Left lobe of liver (tissue), 2 donors: ENCODE results near the gene UPF2. TPM values are rescaled to one million over a fixed set of nuclear protein-coding genes. Genes with fewer than 3 reads are reported as not detected.

ENCODE experiments used
- ATAC-seq: fragments of 200-7000 bp; cut with Tn5 transposase; one replicate; pipeline ENCODE4 v1.9.1; 2020; ENCODE audit warnings: mild to moderate bottlenecking, moderate library complexity
- DNase-seq: peaks from one replicate; pipeline ENCODE4 v3.0.0-alpha.2; 2020; ENCODE audit warnings: low spot score
- total RNA-seq: library from RNA; stranded (reverse); gene quantifications from one replicate; pipeline ENCODE4 v1.2.1, GENCODE V29; 2021
- donor health status: DM: no; HTN: no; CAD: no; lungs with moderate emphysema.
- donor health status: DM: no; HTN: yes; CAD: no.

Gene UPF2
- total RNA-seq, 1 donor from 2014 or later: 9.3 TPM

DNA sequence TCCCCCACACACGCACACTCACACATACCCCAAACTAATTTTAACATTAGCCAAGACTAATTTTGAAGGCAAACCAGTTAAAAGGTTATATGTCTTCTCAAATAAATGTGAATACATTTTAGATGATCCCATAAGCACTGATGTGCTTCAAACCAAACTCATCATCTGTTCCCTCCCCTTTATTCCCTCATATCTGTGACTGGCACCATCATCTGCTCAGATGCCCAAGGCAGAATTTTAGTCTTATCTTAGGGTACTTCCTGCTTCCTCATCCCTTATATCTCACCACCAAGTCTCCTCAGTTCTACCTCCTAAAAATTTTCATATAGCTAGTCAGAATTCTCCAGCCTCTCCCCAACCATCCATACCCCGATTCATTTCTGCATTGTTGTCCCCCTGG is 80.4 kb downstream of the UPF2 start:
- ATAC-seq (no peak), DNase-seq (no peak)

DNA sequence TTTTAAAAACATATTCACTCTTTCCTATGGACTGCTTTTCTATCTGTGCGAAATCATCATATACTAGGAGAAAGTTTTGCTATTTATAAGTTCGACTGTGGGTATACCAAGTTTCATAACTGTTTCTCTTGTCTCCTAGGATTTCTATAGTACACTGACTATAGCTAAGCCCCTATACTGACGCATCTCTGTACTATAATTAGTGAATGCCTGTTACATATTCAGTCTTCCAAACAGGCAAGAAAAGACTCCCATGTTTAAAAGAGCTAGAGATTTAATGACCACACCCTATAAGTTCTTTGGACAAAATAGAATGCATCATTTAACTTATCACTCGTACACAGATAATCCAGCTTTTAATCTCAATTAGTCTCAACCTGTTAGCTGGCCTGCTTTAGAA is 80.8 kb downstream of the UPF2 start:
- ATAC-seq (no peak), DNase-seq (no peak)

DNA sequence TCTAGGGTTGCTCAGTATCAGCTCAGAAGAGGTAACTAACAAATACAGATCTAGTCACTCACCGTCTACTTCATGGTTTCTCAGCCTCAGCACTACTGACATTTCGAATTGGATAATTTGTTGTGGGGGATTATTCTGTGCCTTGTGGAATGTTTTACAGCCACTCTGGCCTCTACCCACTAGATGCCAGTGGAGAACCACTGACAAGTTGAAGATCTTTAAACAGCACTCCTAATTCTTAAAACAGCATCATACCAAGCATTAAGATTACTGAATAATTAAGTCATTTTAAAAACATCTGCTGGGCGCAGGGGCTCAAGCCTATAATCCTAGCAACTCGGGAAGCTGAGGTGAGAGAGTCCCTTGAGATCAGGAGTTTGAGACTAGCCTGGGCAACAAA is 82.6 kb downstream of the UPF2 start:
- ATAC-seq: peak; percentile 22

DNA sequence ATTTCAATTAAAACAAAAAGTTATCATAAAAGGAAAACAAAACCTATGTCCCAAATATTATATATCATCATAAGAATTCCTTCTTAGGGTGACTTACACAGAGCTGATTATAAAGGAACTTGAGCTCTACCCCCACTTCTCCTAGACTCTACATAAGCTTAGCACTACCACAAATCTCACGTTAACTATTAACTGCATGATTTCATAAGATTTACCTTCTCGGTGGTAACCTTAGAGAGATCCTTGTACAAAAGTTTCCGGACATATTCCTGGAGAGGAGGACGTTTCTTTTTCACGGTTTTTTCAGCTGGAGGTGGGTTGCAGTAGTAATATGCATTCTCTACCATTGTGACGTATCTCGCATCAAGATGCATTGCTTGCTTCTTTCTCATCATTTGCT is 83.7 kb downstream of the UPF2 start:
- DNase-seq (no peak), ATAC-seq (peak; percentile 93)

More for the DNA sequence above, 82.6 kb downstream of the UPF2 start:
- DNase-seq: no peak

DNA sequence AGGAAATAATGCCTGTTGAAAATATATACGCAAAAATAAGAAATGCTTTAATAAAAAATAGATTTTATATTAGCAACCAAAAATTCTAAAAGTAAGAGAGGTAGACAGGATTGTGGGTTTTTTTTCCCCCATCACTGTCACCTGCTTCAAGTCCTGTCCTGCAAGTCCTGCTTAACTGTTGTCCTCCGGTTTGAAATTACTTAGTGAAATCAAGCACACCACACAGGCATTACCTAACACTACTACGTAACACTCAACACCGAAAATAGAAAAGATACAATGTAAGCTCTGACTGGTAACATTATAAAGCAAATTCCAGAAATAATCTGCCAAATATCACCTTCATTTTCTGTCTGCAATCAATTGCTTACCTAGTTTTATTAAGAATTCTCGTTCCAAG is 90.9 kb downstream of the UPF2 start:
- ATAC-seq (no peak), DNase-seq (no peak)

DNA sequence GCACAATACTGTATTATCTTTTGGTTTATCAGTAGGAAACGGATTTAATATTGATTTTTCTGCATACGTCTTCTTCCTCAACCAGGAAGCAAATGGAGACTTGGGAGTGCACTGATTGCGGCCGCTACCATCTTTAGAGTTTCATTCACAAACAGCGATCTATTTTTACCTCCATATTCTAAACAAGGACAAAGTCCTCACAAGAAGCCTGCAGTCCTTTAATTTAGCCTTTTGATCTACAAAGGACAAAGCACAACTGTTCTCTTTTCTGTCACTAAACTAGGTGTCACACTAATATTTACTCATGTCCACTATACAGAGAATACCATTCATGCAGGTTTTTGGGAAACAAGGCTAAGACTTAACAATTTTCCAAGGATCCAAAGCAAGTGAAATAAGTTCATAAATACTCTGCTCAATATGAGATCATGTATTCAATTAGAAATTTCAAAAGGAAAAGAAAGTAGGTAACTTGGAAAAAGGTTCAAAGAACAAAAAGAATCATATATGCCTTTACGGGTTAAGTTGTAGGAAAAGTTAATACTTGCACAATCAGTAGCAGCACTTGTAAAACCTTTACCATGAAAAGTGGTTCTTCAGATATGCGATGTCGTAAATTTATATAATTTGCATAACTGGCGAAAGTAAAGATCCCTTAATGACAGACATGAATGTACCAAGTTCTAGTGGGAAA is 92.1 kb downstream of the UPF2 start:
- no peak for DNase-seq
- no peak for ATAC-seq

DNA sequence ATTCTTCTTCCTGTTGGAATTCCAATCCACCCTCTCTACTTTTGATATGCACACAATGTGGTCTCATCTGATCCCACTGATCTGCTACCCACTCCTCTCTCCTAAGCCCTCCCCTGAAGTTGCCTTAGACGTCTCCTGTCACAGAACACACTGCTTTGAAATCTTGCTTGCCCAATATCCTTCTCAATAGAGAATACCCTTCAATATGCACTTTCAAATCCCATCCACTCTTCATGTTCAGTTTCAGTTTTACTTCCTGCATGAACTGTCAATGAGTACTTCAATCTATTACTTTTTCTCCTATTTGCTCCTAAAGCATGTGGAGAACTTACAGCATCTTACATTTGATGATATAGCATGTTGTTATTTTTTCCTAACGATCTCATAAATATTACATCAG is 93.5 kb downstream of the UPF2 start:
- DNase-seq: no peak
- ATAC-seq: no peak

DNA sequence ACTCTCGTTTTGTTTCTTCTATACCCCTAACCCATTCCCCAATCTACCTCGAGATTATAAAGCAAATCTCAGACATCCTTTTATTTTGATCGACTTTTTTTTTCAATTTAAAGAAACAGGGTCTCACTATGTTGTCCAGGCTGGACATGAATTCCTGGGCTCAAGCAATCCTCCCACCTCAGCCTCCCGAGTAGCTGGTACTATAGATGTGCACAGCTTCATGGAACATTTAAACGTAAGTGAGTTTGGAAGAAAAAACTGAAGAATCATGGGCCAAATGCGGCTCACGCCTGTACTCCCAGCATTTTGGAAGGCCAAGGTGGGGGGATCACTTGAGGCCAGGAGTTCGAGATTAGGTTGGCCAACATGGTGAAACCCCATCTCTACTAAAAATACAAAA is 96.0 kb downstream of the UPF2 start:
- DNase-seq: no peak
- ATAC-seq: no peak

DNA sequence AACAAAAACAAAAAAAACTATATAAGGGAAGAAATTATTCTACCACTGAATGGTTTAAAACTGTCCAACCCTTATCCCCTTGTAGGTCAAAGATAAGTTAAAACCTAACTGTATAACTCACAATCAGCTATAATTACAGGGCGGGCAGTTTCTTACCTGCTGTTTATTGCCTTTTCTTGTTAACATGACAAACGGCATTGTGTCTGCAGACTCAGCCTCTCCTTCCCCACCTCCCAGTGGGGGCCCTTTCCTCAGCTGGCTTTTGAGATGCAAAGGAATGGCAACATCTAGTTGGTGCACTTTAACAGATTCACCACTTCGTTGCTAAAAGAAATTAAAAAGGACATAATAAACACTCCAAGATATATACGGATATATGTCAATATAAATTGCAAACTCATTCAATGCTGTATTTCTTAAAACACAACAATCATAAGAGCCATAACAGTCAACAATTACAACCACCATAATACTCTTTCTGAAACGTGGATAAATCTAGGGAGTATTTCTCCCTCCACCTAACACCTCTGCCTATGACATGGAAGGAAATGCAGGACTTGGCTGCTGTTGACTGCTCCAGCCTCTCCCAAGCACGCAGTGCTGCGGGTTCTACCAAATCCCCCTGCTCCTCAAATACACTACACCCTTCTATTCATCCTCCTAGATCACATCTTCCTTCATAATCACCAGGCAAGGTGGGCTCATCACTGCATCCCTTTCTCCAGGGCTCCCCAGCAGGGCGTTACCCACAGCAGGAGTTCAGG is 106.0 kb downstream of the UPF2 start:
- no peak for ATAC-seq

DNA sequence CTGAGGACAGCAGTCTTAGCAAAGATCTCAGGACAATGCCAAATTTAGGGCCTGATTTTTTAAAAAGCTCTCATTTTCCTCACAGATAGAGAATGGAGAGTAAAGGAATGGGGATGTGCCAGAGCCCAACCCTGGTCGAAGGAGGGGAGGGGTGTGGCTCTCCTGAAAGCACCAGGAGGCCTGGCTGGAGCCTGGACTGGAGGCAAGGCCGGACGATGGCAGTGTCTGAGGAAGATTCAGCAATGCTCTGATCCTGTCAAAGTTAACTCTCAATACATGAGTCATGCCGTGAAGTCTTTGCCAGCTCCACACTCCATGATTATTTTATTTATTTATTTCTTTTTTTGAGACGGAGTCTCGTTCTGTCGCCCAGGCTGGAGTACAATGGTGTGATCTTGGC is 108.3 kb downstream of the UPF2 start:
- DNase-seq: no peak
- ATAC-seq: peak; percentile 30

More for the DNA sequence above, 106.0 kb downstream of the UPF2 start:
- DNase-seq: no peak

DNA sequence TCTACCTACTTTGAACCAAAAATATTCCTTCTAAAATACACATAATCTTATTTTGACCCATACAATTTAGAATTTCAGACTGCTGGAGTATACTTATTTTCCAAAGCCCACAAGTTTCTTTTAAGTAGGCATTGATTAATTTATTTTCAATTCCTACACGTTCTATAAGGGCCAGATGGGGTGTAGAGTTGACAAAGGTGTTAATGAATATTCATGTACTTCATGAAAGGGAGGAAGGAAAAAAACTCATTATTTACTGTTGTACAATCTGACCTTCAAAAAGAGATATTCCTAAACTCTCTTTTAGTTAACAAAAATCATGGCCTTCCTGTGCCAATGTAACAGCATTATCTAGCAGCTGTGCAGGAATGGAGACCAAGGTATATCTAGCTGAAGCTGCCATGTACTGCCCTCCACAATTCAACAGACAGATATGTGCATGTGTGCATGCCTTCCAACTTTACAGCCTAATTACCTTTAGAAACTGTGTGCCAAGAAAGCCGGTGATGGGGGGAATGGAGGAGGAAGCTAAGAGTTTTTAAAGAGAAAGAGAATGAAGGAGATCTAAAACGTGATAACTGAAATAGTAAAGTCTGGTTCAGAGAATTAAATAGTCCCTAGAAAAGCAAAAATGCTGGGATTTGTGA is 108.9 kb downstream of the UPF2 start:
- no peak for ATAC-seq
- DNase-seq: no peak

DNA sequence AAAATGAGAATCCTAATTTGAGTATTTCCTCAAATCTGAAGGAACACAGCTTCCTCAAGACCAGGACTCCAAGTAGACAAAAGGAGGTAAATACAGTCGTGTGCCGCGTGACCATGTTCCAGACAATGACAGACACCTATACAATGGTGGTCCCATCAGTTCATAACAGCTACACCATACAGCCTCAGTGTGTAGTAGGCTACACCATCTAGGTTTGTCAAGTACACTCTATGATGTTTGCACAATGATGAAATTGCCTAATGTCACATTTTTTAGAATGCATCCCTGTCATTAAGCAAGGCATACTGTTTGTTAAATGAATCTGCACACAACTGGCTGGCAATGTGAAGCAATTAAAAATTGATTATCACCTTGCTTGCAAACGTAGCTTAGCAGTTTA is 111.6 kb downstream of the UPF2 start:
- DNase-seq: no peak
- peak; percentile 61 for ATAC-seq

DNA sequence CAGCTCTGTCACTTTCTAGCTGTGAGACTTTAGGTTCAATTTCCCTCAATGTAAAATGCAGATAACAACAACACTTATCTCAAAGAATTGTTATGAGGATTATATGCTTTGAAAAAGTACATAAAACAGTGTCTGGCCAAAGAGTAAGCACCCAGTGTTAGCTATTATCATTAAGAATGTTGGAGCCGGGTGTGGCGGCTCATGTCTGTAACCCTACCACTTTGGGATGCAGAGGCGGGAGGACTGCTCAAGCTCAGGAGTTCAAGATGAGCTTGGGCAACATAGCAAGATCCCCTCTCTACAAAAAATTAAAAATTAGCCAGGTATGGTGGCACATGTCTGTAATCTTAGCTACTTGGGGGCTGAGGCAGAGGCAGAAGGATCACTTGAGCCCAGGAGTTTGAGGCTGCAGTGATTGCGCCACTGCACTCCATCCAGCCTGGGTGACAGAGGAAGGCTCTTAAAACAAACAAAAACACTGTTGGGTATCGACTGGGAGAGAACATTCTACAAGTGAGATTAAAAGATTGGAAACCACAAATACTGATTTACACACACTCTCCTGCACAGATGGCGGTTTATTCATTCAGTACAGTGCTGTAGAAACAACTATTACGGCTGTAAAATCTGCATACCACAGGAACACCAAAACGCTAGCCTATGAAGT is 112.2 kb downstream of the UPF2 start:
- no peak for DNase-seq
- peak; percentile 85 for ATAC-seq

DNA sequence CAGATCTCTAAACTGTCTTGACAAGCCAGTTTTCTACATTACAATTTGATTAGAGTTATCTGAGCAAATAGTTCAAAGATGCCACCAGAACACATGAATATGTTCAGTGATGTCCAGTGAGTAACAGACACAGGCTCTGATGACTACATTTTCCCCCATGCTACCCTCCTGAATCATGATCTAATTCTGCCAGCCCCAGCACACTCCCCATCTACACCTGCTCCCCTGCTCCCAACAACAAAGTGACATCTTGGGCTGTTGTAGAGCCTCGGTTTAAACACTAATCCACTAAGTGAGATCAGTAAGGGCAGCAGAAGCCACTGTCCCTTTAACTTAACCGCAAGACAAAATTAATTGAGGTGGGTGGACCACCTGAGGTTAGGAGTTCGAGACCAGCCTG is 114.9 kb downstream of the UPF2 start:
- DNase-seq: no peak
- ATAC-seq: no peak

DNA sequence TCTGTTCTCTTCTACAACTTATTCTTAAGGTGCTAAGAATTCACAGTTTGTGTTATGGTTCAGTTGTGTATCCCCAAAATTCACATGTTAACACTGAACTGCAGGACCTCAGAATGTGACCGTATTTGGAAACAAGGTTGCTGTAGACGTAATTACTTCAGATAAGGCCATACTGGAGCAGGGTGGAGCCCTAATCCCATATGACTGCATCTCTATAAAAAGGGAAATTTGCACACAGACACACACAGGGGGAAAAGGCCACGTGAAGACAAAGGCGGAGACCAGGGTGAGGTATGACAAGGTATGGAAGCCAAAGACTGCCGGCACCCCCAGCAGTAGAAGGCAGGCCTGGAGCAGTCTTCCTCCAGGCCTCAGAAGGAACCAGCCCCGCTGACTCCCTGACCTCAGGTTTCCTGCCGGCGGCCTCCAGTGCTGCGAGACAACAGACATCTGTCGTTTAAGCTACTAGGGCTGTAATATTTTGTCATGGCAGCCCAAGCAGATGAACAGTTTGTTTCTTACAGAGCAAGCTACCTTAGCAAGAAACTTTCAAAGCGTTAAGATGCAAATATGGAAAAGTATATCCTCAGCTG is 120.7 kb downstream of the UPF2 start:
- ATAC-seq: no peak

DNA sequence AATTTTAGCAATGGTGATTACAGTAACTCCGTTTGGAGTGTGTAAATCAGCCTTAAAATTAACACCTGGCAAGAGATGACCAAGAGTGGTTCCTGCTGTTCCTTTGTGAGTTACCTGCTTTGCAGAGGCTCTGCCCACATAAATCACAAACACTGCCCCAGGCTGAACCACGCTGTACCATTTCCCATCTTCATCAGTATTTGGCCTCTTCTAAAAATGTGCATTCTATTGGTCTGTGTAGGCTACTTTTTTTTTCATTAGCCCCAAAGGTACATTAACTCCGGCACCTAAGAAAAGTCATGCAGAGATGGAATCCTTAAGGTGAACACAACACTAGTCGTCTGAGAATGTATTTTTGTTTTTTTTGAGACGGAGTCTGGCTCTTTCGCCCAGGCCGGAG is 123.3 kb downstream of the UPF2 start:
- ATAC-seq: no peak
- no peak for DNase-seq

More for the DNA sequence above, 120.7 kb downstream of the UPF2 start:
- DNase-seq: peak; percentile 30

DNA sequence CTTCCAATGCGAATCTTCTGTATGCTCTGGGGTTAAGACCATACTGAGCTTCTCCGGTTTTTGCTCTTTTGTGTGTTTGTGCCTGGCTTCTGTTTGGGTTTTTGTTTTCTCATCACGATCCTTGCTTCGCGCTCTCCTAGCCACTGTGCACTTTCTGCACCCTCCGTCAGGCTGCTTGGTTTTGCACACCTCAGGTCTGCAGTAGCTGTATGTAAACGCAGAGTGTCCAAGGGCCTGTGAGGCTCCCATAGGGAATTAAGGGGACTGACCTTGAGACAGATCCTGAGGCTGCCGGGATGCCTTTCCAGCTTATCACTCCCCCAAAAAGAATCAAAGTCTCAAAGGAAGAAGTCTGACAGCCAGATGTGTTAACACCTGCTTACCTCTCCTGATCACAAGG is 124.2 kb downstream of the UPF2 start:
- DNase-seq (peak; percentile 16), ATAC-seq (no peak)

DNA sequence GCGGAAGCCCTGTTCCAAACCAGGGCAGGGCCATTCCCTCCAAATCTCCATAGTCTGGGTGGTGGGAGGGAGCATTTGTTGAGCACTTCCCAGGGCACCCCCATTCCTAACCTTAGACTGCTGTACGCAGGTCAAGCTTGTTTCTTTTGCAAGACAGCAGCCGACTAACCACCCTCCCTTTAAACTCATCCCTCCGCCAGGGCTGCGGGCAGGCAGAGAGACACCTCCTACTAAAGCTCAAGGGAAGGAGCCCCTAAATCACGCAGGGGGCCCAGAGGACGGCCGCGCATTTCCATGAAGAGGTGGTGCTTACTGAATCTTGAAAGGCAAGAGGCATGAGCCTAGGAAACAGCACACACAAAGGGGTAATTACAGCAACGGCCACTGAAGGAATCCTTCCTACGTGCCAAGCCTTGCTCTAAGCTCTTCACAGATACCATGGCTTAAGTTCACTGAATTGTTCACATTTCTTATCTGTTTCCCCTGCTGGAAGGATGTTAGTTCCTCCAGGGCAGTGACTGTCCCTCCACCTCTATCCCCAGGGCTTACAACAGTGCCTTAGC is 129.4 kb downstream of the UPF2 start:
- DNase-seq (peak; percentile 37), ATAC-seq (no peak)

DNA sequence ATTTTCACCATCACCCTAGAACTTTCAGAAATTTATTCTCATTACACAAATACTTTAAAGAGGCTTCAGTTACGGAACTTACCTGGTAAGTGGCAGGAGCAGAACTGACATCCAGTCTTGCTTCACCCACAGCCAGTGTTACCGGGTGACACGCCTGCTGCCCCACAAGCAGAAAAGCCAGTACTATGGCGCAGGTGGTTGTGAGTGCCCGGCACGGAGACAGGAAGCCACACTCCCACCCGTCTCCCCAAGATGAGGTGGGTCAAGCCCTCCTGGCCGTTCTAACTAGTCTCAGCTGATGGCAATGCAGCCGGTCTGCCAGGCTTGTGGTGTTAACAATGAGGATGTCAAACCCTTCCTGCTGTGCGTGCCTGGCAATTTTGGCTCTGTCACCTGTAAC is 132.5 kb downstream of the UPF2 start:
- DNase-seq (no peak), ATAC-seq (no peak)

DNA sequence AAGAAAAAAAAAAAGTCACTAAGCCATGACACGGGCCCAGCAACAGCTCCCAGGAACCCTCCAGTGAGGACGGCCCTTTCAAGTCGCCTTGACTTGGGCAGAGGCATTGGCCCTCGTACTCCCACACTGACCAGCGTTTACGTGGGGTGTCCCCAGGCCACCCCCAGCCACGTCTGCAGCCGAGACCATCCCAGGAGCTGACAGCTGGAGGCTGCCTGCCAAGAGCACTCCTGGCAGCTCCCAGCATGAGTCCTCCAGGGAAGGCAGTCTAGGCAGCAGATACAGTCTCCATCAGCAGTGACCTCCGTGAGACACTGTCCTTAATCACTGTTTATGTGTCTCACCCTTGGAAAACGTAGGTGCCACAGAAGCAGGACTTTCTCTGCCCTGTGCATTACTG is 133.0 kb downstream of the UPF2 start:
- ATAC-seq: no peak
- no peak for DNase-seq

DNA sequence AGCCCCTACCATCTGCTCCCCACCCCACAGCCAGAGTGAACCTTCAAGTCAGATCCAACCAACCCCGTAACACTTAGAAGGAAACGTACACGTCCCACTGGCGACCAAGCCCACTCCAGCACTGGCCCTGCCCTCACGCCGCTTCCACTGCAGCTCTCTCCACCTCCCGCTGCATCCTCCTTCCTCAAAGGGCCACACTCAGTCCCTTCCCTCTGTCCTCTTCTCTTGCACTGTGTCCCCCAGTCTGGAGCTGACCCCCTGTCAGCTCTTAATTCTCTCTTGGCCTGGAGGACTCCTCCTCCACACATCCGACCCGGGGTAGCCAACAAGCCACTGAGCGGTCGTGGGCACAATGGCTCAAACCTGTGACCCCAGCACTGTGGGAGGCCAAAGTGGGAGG is 133.6 kb downstream of the UPF2 start:
- ATAC-seq: no peak
- DNase-seq: no peak
